ENCODE results near the gene SLX4.

SLX4 gene

GRCh38 chr16:3564889-3565141 lies 46.6 kb downstream of the SLX4 start:
- no peak for DNase-seq
- in situ Hi-C loops (cut with MboI; ENCODE audit: low pct_unique_long_range_greater_than_20kb, low sequenced_read_pairs): no loop called here

- in situ Hi-C loops (cut with MboI; ENCODE audit: low pct_unique_long_range_greater_than_20kb, low sequenced_read_pairs): no loop called here
- DNase-seq: no peak
Observed at GRCh38 chr16:3564130-3564888, 47.1 kb downstream of the SLX4 start.

GRCh38 chr16:3562914-3563480 lies 48.4 kb downstream of the SLX4 start:
- no peak for DNase-seq
- in situ Hi-C loops (cut with MboI; ENCODE audit: low pct_unique_long_range_greater_than_20kb, low sequenced_read_pairs): no loop called here

GRCh38 chr16:3561626-3562025 lies 49.8 kb downstream of the SLX4 start:
- DNase-seq: no peak
- in situ Hi-C loops (cut with MboI; ENCODE audit: low pct_unique_long_range_greater_than_20kb, low sequenced_read_pairs): no loop called here

GRCh38 chr16:3554351-3554928 lies 57.0 kb downstream of the SLX4 start:
- DNase-seq: no peak
- in situ Hi-C loops (cut with MboI; ENCODE audit: low pct_unique_long_range_greater_than_20kb, low sequenced_read_pairs): no loop called here

- DNase-seq: no peak
- in situ Hi-C loops (cut with MboI; ENCODE audit: low pct_unique_long_range_greater_than_20kb, low sequenced_read_pairs): no loop called here
Observed at GRCh38 chr16:3553138-3553923, 58.1 kb downstream of the SLX4 start.

GRCh38 chr16:3550851-3551847 lies 60.3 kb downstream of the SLX4 start:
- in situ Hi-C loops (cut with MboI; ENCODE audit: low pct_unique_long_range_greater_than_20kb, low sequenced_read_pairs): no loop called here
- no peak for DNase-seq

GRCh38 chr16:3549906-3550305 lies 61.5 kb downstream of the SLX4 start:
- no peak for DNase-seq
- in situ Hi-C loops (cut with MboI; ENCODE audit: low pct_unique_long_range_greater_than_20kb, low sequenced_read_pairs): no loop called here

GRCh38 chr16:3548859-3549258 lies 62.5 kb downstream of the SLX4 start:
- no peak for DNase-seq
- in situ Hi-C loops (cut with MboI; ENCODE audit: low pct_unique_long_range_greater_than_20kb, low sequenced_read_pairs): no loop called here

GRCh38 chr16:3548445-3548844 lies 63.0 kb downstream of the SLX4 start:
- no peak for DNase-seq

GRCh38 chr16:3546986-3547682 lies 64.3 kb downstream of the SLX4 start:
- in situ Hi-C loops (cut with MboI; ENCODE audit: low pct_unique_long_range_greater_than_20kb, low sequenced_read_pairs): no loop called here
- no peak for DNase-seq

More at GRCh38 chr16:3548445-3548844, 63.0 kb downstream of the SLX4 start:
- in situ Hi-C loops (cut with MboI; ENCODE audit: low pct_unique_long_range_greater_than_20kb, low sequenced_read_pairs): no loop called here

GRCh38 chr16:3542601-3543373 lies 68.6 kb downstream of the SLX4 start:
- in situ Hi-C loops (cut with MboI; ENCODE audit: low pct_unique_long_range_greater_than_20kb, low sequenced_read_pairs): no loop called here

GRCh38 chr16:3541527-3542155 lies 69.8 kb downstream of the SLX4 start:
- no peak for DNase-seq
- in situ Hi-C loops (cut with MboI; ENCODE audit: low pct_unique_long_range_greater_than_20kb, low sequenced_read_pairs): no loop called here

More at GRCh38 chr16:3542601-3543373, 68.6 kb downstream of the SLX4 start:
- DNase-seq: no peak

GRCh38 chr16:3538222-3538621 lies 73.2 kb downstream of the SLX4 start:
- in situ Hi-C loops (cut with MboI; ENCODE audit: low pct_unique_long_range_greater_than_20kb, low sequenced_read_pairs): no loop called here
- DNase-seq: no peak

GRCh38 chr16:3536851-3537250 lies 74.6 kb downstream of the SLX4 start:
- no peak for DNase-seq
- in situ Hi-C loops (cut with MboI; ENCODE audit: low pct_unique_long_range_greater_than_20kb, low sequenced_read_pairs): no loop called here

- in situ Hi-C loops (cut with MboI; ENCODE audit: low pct_unique_long_range_greater_than_20kb, low sequenced_read_pairs): no loop called here
- DNase-seq: no peak
Observed at GRCh38 chr16:3536271-3536731, 75.1 kb downstream of the SLX4 start.

GRCh38 chr16:3534126-3534525 lies 77.3 kb downstream of the SLX4 start:
- no peak for DNase-seq
- in situ Hi-C loops (cut with MboI; ENCODE audit: low pct_unique_long_range_greater_than_20kb, low sequenced_read_pairs): no loop called here
